HPDE6-E6E7 (cell line): Measurements from ENCODE around the gene PCDH9.

Source experiments
- DNase-seq: peaks from one replicate; pipeline ENCODE4 v3.0.0; 2011; ENCODE audit warnings: missing footprints; ENCODE audit errors: extremely low spot score

The PCDH9 gene

GRCh38 chr13:67229481-67230403 is at the start of gene PCDH9:
Gene PCDH9, minus strand, starts transcription at chr13:67230336. Its CDS starts 1,896 bp downstream, at chr13:67228440.
- DNase-seq: no peak

GRCh38 chr13:67278235-67278634 is 48.1 kb upstream of the PCDH9 start:
- no peak for DNase-seq

GRCh38 chr13:67277581-67277980 is 47.4 kb upstream of the PCDH9 start:
- no peak for DNase-seq

GRCh38 chr13:67275351-67275960 is 45.3 kb upstream of the PCDH9 start:
- no peak for DNase-seq

- no peak for DNase-seq
Observed at GRCh38 chr13:67273001-67273400, 42.9 kb upstream of the PCDH9 start.

- no peak for DNase-seq
Observed at GRCh38 chr13:67267136-67267535, 37.0 kb upstream of the PCDH9 start.

GRCh38 chr13:67259208-67259607 is 29.1 kb upstream of the PCDH9 start:
- DNase-seq: no peak

- no peak for DNase-seq
Observed at GRCh38 chr13:67258482-67258881, 28.3 kb upstream of the PCDH9 start.

- DNase-seq: no peak
Observed at GRCh38 chr13:67238861-67239260, 8.7 kb upstream of the PCDH9 start.

GRCh38 chr13:67238277-67238859 is 8.2 kb upstream of the PCDH9 start:
- DNase-seq: no peak

- DNase-seq: no peak
Observed at GRCh38 chr13:67235265-67235664, 5.1 kb upstream of the PCDH9 start.

- DNase-seq: no peak
Observed at GRCh38 chr13:67232384-67232783, 2.2 kb upstream of the PCDH9 start.

GRCh38 chr13:67231289-67232000 is 1.3 kb upstream of the PCDH9 start:
- no peak for DNase-seq

GRCh38 chr13:67230404-67231288 is 510 bp upstream of the PCDH9 start:
- DNase-seq: peak; percentile 90

- no peak for DNase-seq
Observed at GRCh38 chr13:67228916-67229315, 1.2 kb downstream of the PCDH9 start.

GRCh38 chr13:67228031-67228430 is 2.1 kb downstream of the PCDH9 start:
- no peak for DNase-seq

- DNase-seq: no peak
Observed at GRCh38 chr13:67227131-67227983, 2.8 kb downstream of the PCDH9 start.

GRCh38 chr13:67226696-67227095 is 3.4 kb downstream of the PCDH9 start:
- DNase-seq: no peak

GRCh38 chr13:67225252-67226159 is 4.6 kb downstream of the PCDH9 start:
- no peak for DNase-seq
